GM12874 (cell line): ENCODE results near the gene EMD.

ENCODE experiments used
- CTCF ChIP-seq: IDR thresholded peaks from 2 replicates; pipeline ENCODE4 v1.5.1; 2011; ENCODE audit warnings: low read depth, mild to moderate bottlenecking, control low read depth, low read length, moderate library complexity; ENCODE audit not compliant: insufficient read depth

EMD gene

GRCh38 chrX:154379569-154379951 lies 465 bp downstream of the EMD start:
- no peak for TF ChIP-seq CTCF

GRCh38 chrX:154380153-154380552 lies 1.1 kb downstream of the EMD start:
- no peak for TF ChIP-seq CTCF

- TF ChIP-seq CTCF: no peak
Measured at GRCh38 chrX:154380787-154381186, 1.7 kb downstream of the EMD start.

GRCh38 chrX:154381271-154381670 lies 2.2 kb downstream of the EMD start:
- TF ChIP-seq CTCF: no peak

GRCh38 chrX:154382483-154383069 lies 3.5 kb downstream of the EMD start:
- no peak for TF ChIP-seq CTCF

- TF ChIP-seq CTCF: no peak
Measured at GRCh38 chrX:154383359-154384283, 4.5 kb downstream of the EMD start.

- TF ChIP-seq CTCF: no peak
Measured at GRCh38 chrX:154384284-154384892, 5.3 kb downstream of the EMD start.
